GM21367 (cell line): ENCODE data around the gene HLA-DPB1.

ENCODE experiments used
- ATAC-seq: cut with Tn5 transposase; IDR thresholded peaks from one replicate; pipeline ENCODE4 v1.9.1; 2021; ENCODE audit not compliant: unreplicated experiment

The HLA-DPB1 gene

DNA sequence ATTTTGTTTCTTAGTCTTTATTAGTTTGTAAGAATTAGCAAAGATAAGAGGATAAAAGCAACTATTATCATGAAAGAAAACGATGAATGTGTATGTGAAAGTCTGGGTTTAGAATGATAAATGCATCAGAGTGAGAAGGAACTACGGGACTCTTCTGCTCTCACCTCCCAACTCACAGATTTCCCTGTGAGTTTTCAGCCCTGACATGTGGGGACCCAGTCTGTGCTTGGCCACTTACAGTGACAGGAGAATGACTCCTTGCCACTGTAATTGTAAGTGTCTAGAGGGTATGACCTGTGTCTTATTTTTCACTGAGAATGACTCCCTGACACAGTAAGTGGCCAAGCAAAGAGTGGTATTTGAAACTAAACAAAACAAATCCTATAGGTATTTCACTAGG is 4.9 kb upstream of the HLA-DPB1 start:
- ATAC-seq = no peak

DNA sequence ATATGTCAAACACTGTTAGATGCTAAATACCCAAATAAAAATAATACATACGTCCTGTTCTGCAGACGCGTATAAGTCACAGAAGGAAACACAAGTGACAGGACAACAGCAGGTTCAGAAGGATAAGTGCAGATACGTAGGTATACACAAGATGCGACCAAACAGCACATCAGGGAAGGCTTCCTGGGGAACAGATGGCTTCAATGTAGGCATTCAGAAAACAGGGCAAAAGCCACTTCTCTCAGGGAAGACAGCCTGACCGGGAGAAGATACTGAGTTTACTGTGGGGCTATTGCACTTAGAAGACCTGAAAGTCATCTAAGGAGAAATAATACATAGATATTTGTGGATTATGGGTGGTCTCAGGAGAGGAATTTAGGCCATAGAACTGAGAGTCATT is 4.2 kb upstream of the HLA-DPB1 start:
- ATAC-seq = no peak

DNA sequence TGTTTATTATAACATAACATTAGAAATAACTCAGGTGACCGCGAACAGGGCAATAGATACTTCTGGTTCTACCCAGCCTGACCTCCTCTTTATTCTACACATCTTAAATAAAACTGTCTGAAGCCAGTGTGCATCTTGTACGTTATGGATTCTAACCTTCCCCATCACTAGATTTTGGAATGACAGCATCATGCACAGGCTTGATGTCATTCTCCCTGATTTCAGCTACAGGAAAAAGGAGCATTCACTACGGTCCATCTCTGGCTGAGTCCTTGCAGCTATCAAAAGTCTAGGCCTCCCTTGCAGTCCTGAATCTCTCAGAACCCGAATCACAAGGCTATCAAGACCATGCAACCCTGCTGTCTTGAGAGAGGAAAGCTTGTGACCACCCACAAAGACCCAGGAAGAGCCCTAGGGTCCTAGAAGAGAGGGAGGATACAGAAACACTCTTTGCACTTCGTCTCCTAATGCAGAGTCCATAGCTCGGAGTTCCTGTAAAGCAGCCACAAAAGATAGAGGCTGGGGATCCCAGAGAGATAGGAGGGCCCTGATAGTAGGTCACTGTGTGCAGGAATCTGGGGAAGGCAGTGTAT is 3.2 kb upstream of the HLA-DPB1 start:
- ATAC-seq = no peak

DNA sequence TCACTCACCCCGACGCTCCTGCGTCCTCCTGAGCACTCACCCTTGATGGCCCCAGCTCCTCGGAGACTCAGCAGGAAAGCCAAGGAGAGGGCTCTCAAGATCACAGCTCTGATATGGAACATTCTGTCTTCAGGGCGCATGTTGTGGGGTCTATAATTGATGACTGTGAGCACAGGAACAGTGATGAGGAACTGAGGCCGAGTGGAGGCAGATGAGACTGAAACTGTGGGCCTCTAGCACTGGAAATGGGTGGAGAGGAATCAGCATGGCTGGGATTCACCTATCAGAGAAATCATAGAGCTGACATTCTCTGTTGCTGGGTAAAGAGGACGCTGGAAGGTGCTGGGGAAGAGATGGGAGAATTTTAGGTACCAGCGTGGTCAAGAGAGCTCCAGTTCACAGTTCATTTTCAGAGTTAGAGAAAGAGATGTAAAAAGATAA is 2.3 kb upstream of the HLA-DPB1 start, which contains the start of gene HLA-DPA1:
Gene HLA-DPA1 (minus strand): TSS at position 219 of the 441 bp plus-strand sequence.
- ATAC-seq = peak; percentile 63

DNA sequence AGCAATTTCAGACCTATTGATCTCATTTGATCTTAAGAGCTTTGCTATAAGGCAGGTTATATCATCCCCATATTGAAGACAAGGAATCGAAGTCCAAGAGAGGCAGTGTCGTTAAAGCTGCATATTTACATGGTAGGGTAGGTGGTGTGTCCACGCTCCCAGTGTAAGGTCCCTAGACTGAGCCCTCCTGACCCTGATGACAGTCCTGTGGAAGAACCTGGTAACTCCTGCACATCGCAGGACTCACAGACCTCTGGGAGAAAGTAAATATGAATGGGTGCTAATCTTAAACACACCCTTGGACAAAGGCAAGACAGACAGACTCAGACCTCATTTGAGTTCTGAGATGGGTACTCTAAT is 602 bp upstream of the HLA-DPB1 start:
- ATAC-seq = peak; percentile 8

DNA sequence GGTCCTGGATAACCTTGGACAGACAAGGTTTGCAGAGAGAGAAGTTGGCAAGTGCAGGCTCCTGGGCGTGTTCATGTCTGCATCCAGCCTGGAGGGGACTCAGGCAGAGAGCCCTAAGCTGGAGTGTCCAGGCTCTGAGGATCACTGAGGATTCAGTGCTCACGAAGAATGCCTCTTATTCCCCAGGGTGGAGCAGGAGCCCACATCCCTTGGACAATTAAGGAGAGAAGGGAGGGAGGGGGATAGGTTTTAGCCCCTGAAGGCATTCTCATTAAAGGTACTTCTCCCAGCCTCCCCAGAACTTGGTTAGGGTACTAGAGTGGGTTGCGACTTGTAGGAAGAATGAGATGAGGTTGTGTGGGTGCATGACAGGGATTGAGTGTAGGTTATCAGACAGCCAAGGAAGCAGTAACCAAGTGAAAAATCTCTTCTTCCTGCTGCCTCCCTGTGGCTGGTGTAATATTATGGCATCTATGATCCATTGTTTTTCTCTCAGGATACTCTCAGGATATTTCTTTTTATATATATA is 680 bp downstream of the HLA-DPB1 start:
- no peak for ATAC-seq

DNA sequence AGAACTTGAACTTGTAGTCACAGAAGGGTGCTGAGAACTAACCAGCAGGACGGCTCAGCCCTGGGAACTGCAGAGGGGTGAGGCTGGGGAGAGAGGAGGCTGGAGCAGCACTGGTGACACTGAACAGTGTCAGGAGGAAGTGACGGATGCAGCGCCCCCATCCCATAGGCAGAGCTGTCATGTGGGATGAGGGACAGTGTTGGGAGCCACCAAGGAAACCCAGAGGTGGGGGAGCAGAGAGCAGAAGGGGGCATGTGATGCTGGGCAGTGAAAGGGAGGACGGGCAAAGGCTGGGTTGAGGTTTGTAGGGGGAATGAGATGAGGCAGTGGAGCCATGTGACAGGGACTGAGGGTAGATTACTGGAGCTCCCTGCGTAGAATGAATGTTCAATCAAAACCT is 2.1 kb downstream of the HLA-DPB1 start:
- no peak for ATAC-seq

DNA sequence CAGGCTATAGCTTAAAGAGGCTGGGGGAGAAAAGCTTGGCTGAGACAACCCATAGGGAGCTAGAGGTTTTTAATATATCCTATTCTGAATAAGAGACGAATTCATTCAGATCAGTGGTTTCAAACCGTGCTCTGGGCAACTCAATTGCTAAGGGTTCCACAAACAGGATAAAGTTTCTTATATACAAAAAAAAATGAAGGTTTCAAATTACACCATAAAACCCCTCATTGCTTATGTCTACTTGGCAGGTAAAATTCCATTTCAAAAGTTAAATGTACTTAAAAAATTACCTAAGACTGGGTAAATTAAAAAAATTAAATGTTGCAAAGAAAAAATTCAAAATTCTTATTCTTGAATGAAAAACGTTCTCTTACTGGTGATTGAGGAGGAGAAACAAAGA is 2.7 kb downstream of the HLA-DPB1 start:
- no peak for ATAC-seq

DNA sequence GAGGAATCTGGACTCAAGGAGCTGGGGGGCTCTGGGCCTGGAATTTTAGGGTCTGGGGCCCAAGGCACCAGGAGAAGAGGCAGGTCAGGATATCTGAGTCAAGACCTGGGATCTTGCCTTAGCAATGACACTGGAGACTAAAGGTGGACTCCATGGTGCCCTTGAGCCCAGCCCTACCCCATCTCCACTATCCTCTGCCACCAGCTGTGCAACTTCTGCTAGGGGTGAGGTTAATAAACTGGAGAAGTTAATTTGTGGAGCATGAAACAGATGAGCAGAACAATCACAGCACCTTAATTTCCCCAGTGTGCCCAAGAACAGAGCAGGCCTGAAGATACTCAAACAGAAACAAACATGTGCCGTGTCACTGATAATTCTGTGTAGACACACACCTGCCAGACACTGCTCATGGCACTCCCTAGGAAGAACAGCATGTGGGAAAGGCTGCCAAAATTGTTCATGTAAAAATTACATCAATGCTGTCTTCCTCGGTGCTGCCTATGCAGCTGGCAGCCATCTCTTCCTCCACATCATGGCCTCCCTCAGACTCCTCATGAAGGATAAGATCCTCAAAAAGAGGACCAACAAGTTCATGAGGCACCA is 3.2 kb downstream of the HLA-DPB1 start:
- no peak for ATAC-seq

DNA sequence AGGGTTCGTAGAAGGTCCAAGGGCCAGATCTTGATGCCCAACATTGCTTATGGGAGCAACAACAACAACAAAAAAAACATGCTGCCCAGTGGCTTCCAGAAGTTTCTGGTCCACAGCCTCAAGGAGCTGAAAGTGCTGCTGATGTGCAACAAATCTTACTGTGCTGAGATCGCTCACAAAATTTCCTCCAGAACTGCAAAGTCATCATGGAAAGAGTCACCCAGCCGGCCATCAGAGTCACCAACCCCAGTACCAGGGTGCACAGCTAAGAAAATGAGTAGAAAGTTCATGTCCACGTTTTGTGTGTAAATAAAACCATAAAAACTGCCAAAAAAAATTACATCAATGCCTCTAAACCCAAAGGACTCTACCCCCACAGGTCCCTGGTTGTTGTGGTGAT is 3.8 kb downstream of the HLA-DPB1 start:
- no peak for ATAC-seq

DNA sequence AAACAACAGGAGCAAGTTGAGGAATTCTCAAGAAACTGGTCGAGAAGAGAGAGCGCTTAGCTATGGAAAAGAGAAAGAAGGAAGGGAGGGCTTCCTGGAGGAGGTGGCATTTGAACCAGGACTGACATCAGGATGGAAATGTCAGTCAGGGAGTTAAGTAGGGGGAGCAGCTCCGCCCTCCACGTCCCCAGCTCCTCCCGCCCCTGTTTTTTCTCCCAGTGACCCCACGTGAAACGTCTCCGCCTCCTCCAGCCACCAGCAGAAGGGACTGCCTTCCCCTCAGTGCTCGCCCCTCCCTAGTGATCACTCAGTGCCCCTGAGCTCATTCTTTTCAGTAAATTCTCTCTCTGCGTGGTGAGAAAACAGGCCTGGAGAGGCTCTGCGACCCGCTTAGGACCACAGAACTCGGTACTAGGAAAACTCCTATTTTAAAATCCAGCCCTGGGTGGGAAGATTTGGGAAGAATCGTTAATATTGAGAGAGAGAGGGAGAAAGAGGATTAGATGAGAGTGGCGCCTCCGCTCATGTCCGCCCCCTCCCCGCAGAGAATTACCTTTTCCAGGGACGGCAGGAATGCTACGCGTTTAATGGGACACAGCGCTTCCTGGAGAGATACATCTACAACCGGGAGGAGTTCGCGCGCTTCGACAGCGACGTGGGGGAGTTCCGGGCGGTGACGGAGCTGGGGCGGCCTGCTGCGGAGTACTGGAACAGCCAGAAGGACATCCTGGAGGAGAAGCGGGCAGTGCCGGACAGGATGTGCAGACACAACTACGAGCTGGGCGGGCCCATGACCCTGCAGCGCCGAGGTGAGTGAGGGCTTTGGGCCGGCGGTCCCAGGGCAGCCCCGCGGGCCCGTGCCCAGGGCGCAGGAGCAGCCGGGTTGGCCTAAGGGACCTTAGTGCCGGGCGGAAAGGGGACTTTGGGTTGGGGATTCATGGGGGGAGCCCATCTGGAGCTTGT is 4.6 kb downstream of the HLA-DPB1 start:
- no peak for ATAC-seq

DNA sequence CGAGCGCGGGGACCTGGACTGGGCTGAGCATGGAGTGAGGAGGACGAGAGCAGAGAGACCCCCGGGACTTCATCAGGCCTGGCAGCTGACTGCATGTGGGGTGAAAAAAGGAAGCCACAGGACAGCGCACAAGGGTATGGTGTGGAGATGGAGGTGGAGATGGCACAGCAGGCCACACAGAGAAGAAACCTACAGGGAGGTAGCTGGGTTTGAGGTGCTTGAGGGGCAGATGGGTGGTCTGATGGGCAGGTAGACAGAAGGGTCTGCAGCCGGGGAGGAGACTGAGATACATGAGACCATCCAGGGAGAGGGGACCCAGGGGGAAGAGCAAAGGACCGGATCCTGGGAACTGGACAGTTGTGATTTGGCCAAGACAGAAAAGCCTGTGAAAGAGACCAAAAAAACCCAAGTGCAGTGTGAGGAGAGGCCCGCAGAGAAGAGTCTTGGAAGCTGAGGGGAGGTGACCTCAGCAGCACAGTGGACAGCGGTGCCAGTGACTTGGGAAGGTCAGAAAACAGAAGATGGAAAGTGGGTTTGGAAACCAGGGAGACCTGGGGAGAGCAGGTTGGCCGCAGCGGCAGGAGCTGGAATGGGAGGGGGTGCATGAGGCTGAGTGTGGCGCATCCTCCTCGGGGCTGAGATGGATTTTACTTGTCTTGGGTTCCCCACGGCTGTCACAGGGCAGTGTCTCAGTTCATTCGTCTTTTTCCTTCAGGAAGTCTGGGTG is 5.5 kb downstream of the HLA-DPB1 start:
- no peak for ATAC-seq

DNA sequence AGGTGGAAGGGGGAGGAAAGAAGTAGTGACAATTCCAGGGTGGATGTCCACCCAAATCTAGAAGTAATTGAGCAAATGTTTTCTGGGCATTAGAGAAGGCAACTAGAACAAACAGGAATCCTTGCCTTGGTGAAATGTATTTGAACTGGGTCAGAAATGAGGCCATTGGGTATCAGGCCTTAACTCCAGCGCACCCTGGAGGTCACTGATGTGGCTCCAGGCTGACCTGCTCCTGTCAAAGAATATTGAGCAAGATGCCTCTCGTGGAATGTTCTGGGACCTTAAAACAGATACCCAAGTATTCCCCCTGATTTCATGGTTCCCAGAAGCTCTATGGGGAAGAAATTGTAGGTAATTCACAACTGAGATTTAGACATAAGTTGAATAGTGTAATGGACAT is 6.9 kb downstream of the HLA-DPB1 start:
- ATAC-seq = no peak

DNA sequence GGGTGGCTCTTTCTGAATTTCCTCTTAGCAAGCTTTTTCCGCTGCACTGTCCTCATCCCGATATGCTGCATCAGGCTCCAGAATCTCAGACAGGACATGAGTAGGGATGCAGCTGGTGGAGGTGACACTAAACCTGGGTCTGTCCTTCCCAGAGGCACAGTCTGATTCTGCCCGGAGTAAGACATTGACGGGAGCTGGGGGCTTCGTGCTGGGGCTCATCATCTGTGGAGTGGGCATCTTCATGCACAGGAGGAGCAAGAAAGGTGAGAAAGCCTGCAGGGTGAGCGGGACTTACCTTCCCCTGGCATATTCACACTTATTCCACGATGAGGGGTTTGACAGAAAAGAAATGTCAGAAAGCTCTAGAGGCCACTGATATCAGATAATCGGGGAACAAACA is 9.8 kb downstream of the HLA-DPB1 start:
- no peak for ATAC-seq

DNA sequence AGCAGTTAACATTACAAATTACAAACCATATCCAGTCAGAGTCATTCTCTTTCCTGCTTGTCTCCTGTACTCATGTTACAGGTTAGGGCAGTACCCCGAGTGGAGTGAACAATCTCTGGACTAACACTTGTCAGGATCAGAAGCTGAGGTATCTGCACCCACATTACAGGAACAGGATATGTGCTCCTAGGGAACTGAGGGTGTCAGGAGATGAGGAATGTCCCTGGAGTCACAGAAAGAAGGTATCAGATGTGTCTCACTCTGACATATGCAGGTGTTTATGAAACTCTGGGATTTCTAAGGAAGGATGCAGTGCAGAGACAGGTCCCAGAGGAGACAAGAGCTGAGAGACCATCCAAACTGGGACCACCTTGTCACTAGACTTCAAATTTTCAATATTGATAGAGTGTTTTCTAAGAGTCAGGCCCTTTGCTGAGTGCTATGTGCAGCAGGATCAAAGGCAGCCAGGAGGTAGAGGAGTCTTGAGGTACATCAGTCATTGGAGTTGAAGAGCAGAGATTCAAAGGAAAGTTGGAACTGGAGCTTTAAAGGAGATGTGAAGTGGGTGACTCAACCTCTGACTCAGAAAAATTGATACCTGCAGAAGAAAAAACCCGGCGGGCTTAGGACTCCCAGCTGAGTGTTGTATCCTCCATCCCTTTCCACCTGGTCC is 12.6 kb downstream of the HLA-DPB1 start:
- no peak for ATAC-seq

DNA sequence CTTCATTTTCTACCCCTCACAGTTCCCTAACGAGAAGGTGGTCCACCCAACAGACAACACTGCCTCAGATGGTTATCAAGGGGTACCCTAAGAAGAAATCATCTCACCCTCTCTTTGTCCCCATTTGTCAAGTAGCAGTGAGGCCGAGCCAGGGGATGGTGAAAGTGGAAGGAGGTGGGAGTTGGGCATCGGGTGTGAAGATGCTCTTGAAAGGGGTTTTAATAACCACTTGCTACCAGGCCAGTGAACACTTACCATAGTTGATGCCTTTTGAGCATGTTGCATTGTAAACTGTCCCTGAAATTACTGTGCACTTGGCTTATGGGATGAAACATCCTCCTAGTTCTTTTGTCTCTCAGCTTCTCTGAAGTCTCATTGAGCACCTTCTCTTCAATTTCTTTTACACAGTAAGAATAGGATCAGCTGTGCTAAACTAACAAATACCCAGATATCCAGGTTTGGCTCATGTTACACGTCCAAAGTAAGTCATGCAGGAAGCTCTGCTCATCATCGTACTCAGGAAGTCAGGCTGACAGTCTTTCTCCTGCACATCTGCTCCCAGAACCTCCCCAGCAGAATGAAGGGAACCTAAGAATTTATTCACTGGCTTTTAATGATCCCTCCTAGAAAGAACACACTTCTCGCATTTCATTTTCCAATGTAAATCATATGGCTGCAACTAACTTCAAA is 13.3 kb downstream of the HLA-DPB1 start:
- no peak for ATAC-seq

DNA sequence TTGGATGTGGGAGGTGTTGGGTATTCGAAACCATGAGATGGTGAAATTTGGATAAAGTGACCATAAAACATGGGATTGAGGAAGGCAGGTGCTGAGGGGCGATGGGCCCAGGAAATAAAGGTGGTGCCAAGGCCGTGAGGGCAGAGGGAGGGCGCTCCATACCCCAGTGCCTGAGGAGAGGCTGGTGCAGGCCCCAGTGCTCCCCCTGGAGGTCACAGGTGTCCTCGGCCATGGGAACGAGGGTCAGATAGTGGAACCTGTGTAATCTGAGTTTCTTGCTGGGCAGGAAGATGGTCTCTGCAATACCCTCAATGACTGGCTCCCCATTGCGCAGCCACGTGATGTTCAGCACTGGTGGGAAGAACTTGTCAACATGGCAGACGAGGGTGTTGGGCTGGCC is 16.2 kb downstream of the HLA-DPB1 start:
- no peak for ATAC-seq

DNA sequence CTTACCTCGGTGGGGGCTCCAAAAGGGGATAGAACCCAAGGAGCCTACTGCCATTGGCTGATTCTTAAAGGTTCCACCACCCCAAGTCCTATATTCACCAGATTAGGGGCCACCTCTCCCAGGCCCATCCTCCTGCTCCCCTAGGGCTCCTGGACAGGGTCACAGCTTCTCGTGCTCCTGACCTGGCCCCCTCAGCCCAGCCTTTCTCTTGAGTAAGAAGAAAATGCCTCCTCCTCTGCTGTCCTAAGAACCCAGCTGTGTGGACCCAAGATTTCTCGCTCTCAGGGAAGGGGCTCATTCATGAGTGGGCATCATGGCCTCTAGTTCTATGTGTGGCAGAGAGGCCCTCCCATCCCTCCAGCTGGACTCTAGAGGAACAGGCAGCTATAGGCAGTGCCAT is 16.6 kb downstream of the HLA-DPB1 start:
- ATAC-seq = no peak

DNA sequence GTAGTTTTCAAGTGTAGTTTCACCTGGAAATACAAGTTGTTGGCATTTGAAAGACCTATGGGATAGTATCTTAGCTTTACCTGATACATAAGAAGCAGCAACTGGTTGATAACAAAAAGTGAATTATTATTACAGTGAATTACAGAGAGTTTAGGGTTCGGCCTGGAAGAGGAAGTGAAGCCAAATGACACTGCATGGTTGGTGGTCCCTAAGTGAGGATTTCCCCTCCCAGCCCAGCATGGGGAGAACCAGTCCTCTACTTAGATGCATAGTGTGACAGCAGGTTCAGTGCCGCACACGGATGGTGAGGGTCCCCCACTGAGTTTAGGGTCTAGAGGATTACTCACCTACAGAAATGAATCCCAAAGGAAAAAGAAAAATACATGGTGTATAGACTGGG is 18.1 kb downstream of the HLA-DPB1 start:
- ATAC-seq = no peak

DNA sequence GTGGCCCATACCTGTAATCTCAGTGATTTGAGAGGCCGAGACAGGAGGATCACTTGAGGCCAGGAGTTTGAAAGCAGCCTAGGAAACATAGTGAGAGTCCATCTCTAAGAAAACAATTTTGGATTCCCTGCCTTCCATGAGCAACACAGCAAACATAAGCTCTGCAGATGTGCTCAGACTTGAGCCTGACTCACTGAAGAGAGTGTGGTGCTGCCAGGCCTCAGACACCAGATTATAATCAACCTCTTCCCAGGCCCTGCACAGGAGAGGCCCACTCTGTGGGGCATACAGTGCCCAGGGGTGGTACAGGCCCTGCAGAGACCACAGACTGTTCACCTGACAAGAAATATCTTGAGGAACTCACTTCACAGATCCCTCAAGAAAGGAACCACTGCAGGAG is 19.9 kb downstream of the HLA-DPB1 start:
- no peak for ATAC-seq
